Measurements from ENCODE around the gene SLC10A7. TPM values are rescaled to one million over a fixed set of nuclear protein-coding genes. Genes with fewer than 3 reads are reported as not detected.

SLC10A7 gene
- total and polyA plus RNA-seq, 9 donors, result 4.0 to 12.4 (median 9.7) TPM

- intact Hi-C loops (cut with DNase I), result no loop called here
- WGBS, 3 donors, result 87 to 97% (median 89%) methylated on average over 2 of the region's 2 CpGs
Observed at GRCh38 chr4:146265950-146266490, 255.7 kb downstream of the SLC10A7 start.

GRCh38 chr4:146263793-146264192 lies 257.9 kb downstream of the SLC10A7 start:
- no peak for TF ChIP-seq POLR2A (IDR thresholded peaks at IDR 0.05)
- no peak for TF ChIP-seq CTCF (IDR thresholded peaks at IDR 0.05)
- no peak for TF ChIP-seq EP300 (IDR thresholded peaks at IDR 0.05)
- H3K36me3 ChIP-seq, result no peaks in the 10 kb centered on the region
- no peaks in the 10 kb centered on the region for H3K4me1 ChIP-seq (ENCODE audit: insufficient read depth)
- no peak for DNase-seq
- no peaks in the 10 kb centered on the region for H3K9me3 ChIP-seq
- no peaks in the 10 kb centered on the region for H3K27me3 ChIP-seq
- H3K27ac ChIP-seq, result no peak overlapping the region
- intact Hi-C loops (cut with DNase I), result no loop called here
- no peak overlapping the region for H3K4me3 ChIP-seq

More at GRCh38 chr4:146265950-146266490, 255.7 kb downstream of the SLC10A7 start:
- no peak overlapping the region for H3K4me3 ChIP-seq
- TF ChIP-seq EP300 (IDR thresholded peaks at IDR 0.05) (no peak), CTCF (IDR thresholded peaks at IDR 0.05) (no peak), POLR2A (IDR thresholded peaks at IDR 0.05) (no peak)
- no peak for DNase-seq
- no peaks in the 10 kb centered on the region for H3K27me3 ChIP-seq
- no peaks in the 10 kb centered on the region for H3K36me3 ChIP-seq
- H3K9me3 ChIP-seq, result no peaks in the 10 kb centered on the region
- H3K4me1 ChIP-seq (ENCODE audit: insufficient read depth), result no peaks in the 10 kb centered on the region
- H3K27ac ChIP-seq, result no peak overlapping the region

GRCh38 chr4:146261041-146261440 lies 260.7 kb downstream of the SLC10A7 start:
- intact Hi-C loops (cut with DNase I), result no loop called here
- 89 to 92% (median 91%) methylated on average over 2 of the region's 2 CpGs for WGBS, 3 donors
- Histone ChIP-seq H3K4me3 (no peak overlapping the region), H3K4me1 (ENCODE audit: insufficient read depth) (no peaks in the 10 kb centered on the region), H3K9me3 (no peaks in the 10 kb centered on the region), H3K27me3 (no peaks in the 10 kb centered on the region), H3K27ac (no peak overlapping the region), H3K36me3 (no peaks in the 10 kb centered on the region)
- TF ChIP-seq CTCF (IDR thresholded peaks at IDR 0.05) (no peak), EP300 (IDR thresholded peaks at IDR 0.05) (no peak), POLR2A (IDR thresholded peaks at IDR 0.05) (no peak)
- DNase-seq, result no peak

- Histone ChIP-seq H3K4me3 (no peak overlapping the region), H3K9me3 (no peaks in the 10 kb centered on the region), H3K4me1 (ENCODE audit: insufficient read depth) (no peaks in the 10 kb centered on the region), H3K27ac (no peak overlapping the region), H3K27me3 (no peaks in the 10 kb centered on the region), H3K36me3 (no peaks in the 10 kb centered on the region)
- DNase-seq, result no peak
- WGBS, 3 donors, result 84 to 91% (median 91%) methylated on average over 4 of the region's 4 CpGs
- intact Hi-C loops (cut with DNase I), result no loop called here
- TF ChIP-seq POLR2A (IDR thresholded peaks at IDR 0.05) (no peak), CTCF (IDR thresholded peaks at IDR 0.05) (no peak), EP300 (IDR thresholded peaks at IDR 0.05) (no peak)
Observed at GRCh38 chr4:146260521-146260920, 261.2 kb downstream of the SLC10A7 start.

Measured in ovary (tissue), 9 donors.